ENCODE measurements around the gene GPBP1.
"Not testable (repeated sequence)": the region's sequence is repeated elsewhere in the genome, so short reads cannot be mapped to it uniquely, and the experiment has no call there.

DNA sequence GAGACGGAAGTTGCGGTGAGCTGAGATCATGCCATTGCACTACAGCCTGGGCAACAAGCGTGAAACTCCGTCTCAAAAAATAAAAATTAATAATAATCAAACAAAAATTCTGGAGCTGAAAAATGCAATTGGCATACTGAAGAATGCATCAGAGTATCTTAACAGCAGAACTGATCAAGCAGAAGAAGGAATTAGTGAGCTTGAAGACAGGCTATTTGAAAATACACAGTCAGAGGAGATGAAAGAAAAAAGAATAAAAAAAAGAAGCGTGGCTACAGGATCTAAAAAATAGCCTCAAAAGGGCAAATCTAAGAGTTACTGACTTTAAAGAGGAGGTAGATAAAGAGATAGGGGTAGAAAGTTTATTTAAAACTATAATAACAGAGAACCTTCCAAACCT, 111.2 kb downstream of the GPBP1 start:
- not testable (repeated sequence) for TF ChIP-seq POLR2AphosphoS5, POLR2A, SPI1, TAF1 (IDR thresholded peaks at IDR 0.05; ENCODE audit: low read depth, low read length)

Data from GM12891 (cell line).